Mucosa of descending colon (tissue), 3 donors: ENCODE measurements around the gene GPR34. TPM values are rescaled to one million over a fixed set of nuclear protein-coding genes. Genes with fewer than 3 reads are reported as not detected.
"Not testable (repeated sequence)": the region's sequence is repeated elsewhere in the genome, so short reads cannot be mapped to it uniquely, and the experiment has no call there.

Experiments
- ATAC-seq: fragments of 200-7000 bp; cut with Tn5 transposase; one replicate; pipeline ENCODE4 v1.9.1; 2020; ENCODE audit warnings: mild to moderate bottlenecking, moderate library complexity
- DNase-seq, 3 donors: peaks; one replicate each; pipeline ENCODE4 v3.0.0-alpha.2; 2020
- H3K36me3 ChIP-seq: fragments of 200-600 bp; one replicate; pipeline ENCODE4 v1.8.0; 2021; ENCODE audit warnings: low read depth, mild to moderate bottlenecking
- H3K4me1 ChIP-seq: fragments of 200-600 bp; one replicate; pipeline ENCODE4 v1.8.0; 2021; ENCODE audit warnings: low read depth, mild to moderate bottlenecking
- H3K4me3 ChIP-seq: fragments of 200-600 bp; one replicate; pipeline ENCODE4 v1.8.0; 2021; ENCODE audit warnings: mild to moderate bottlenecking
- H3K9me3 ChIP-seq: fragments of 200-600 bp; one replicate; pipeline ENCODE4 v1.8.0; 2021; ENCODE audit warnings: mild to moderate bottlenecking
- intact Hi-C, 2 donors: fragments of 100-400 bp; cut with DNase I in 1 of 2; cut with micrococcal nuclease in 1 of 2; formaldehyde crosslinking; loops; one replicate each; pipeline versions ENCODE4 v1.11.0 to v1.11.1; 2022; cut with DNase I, micrococcal nuclease
- total RNA-seq, 3 donors: library from RNA; stranded (reverse); fragmentation: NEBNext Ultra II Directional in 2 of 3; extraction: Animal tissue kit (Norgen Biotek cat#: 25700) in 2 of 3; gene quantifications; one replicate each; pipeline versions ENCODE4 v1.2.1 to v1.2.4, GENCODE V29; 2021 to 2023
- TF ChIP-seq, protein P1 (sequence below): fragments of 200-600 bp; IDR thresholded peaks from one replicate; pipeline ENCODE4 v1.8.0; 2022; ENCODE audit warnings: antibody characterized with exemption, mild to moderate bottlenecking
- donor health status: DM: no; HTN: no; CAD: no; lungs with moderate emphysema.
- donor health status: DM: no; HTN: no; CAD: no.
- donor health status: DM: no; HTN: yes; CAD: no.

Gene GPR34
- total RNA-seq, 3 donors from 2014 or later: 2.0 to 11.9 (median 11.4) TPM

DNA sequence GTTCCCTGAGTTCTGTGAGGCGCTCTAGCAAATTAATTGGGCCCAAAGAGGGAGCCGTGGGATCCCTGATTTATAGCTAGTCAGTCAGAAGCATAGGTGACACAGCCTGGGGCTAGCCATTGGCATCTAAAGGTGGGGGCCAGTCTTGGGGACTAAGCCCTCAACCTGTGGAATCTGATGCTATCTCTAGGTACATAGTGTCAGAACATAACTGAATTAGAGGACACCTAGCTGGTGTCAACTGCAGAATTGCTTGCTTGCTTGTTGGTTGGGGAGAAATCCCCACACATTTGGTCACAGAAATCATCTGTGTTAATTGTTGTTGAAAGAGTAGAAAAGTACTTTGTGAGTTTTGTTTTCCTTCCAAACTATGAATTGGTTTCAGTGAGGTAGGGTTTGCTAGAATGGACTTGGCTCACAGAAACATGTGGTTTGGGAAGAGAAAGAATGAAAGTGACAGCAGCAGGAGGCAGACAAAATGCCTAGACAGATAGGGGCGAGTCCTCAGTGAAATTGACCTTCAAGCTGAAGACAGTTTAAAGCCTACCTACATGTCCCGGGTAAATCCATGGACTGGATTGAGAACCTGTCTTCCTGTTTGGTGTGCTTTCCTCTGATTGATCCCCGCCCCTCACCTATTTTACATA is 22.4 kb downstream of the GPR34 start:
- intact Hi-C loops: no loop called here
- DNase-seq (no peak), ATAC-seq (no peak)
- Histone ChIP-seq H3K4me3 (no peak overlapping the region), H3K9me3 (no peaks in the 10 kb centered on the region), H3K36me3 (no peaks in the 10 kb centered on the region), H3K4me1 (no peaks in the 10 kb centered on the region)
- TF ChIP-seq, protein P1, sequence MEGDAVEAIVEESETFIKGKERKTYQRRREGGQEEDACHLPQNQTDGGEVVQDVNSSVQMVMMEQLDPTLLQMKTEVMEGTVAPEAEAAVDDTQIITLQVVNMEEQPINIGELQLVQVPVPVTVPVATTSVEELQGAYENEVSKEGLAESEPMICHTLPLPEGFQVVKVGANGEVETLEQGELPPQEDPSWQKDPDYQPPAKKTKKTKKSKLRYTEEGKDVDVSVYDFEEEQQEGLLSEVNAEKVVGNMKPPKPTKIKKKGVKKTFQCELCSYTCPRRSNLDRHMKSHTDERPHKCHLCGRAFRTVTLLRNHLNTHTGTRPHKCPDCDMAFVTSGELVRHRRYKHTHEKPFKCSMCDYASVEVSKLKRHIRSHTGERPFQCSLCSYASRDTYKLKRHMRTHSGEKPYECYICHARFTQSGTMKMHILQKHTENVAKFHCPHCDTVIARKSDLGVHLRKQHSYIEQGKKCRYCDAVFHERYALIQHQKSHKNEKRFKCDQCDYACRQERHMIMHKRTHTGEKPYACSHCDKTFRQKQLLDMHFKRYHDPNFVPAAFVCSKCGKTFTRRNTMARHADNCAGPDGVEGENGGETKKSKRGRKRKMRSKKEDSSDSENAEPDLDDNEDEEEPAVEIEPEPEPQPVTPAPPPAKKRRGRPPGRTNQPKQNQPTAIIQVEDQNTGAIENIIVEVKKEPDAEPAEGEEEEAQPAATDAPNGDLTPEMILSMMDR: no peak

DNA sequence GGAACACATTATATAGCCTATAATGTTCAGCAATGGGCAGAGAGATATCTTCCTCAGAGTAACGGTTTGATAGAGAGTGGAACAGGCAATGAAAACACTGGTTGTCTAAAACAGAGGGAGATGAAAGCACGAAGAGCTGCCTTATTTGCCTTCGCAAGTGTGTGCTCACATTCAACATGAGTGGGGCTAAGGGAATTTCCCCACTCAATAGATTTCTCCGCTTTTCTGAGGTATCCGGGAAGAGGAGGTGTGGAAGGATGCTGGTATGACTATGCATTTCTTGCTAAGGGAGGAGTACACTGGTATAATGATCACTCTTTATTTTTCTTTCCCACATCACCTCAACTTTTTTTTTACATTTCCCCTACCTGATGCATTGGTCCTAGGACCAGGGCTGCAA is 27.4 kb downstream of the GPR34 start:
- H3K9me3 ChIP-seq: no peaks in the 10 kb centered on the region
- intact Hi-C loops: no loop called here
- ATAC-seq (no peak), DNase-seq (no peak)
- TF ChIP-seq, protein P1: no peak
- no peaks in the 10 kb centered on the region for H3K4me1 ChIP-seq
- no peak overlapping the region for H3K4me3 ChIP-seq
- H3K36me3 ChIP-seq: no peaks in the 10 kb centered on the region

DNA sequence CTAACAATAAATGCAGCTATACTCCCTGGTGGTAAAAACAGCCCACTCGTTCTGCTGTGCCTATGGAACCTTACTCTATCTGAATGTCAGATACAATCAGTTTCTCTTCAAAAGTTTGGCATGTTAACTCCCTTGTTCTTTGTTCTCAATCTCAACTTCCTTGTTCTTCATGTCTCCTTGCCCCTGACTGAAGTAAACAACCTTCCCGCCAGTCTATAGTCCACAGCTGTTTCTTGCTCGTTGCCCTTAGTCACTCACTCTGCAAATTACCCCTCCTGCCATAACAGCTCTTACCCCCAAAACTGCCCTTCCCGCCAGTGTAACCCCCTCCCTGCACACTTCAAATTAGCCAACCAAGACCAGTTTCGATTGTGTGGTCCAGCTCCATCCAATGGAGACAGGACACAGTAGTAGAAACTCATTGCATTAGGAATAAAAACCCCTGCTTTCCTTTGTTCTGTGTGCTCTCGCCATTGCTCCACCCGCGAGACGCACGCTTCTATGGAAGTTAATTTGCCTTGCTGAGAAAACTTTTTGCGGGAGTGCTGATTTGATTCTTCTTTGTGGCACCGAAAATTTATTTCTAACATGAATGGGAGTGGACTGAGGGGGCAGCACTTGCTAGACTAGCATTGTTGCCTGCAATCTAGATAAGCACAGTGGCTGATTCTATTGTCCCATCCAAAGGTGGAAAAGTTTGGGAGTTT is 28.1 kb downstream of the GPR34 start:
- intact Hi-C loops: no loop called here
- ATAC-seq (peak; percentile 82), DNase-seq (no peak)
- Histone ChIP-seq H3K36me3 (no peaks in the 10 kb centered on the region), H3K4me3 (no peak overlapping the region), H3K9me3 (no peaks in the 10 kb centered on the region), H3K4me1 (no peaks in the 10 kb centered on the region)
- TF ChIP-seq, protein P1: no peak

DNA sequence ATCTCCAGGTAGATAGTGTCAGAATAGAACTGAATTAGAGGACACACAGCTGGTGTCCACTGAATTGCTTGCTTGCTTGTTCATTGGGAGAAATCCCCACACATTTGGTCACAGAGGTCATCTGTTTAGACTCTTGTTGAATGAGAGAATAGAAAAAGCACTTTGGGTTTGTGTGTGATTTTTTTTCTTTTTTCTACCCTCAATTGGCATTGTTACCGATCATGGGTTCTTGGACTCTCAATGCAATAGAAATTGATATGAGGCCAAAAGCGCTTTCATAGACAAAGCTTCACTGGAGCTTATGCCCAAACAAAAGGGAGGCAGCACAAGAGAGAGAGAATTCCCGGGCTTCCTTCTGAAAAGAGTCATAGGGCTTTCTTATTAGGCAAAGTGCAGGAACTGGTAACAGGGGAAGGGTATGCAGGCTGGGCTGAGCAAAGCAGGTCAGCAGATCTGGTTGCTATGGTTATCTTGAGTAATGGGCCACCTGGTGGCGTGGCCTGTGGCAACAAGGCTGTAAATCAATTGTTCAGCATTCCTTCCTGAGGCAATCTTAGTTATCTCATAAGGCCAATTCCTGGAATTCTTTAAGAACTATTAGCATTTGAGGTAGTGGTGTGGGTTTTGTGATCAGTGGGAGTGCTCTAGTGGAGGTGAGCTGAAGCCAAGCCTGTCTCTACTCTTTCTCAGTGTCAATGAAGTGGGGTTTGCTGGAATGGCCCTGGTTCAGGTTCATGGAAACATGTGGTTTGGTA is 29.9 kb downstream of the GPR34 start:
- TF ChIP-seq, protein P1: no peak
- DNase-seq (no peak), ATAC-seq (no peak)
- H3K4me1 ChIP-seq: no peaks in the 10 kb centered on the region
- no peaks in the 10 kb centered on the region for H3K9me3 ChIP-seq
- no peak overlapping the region for H3K4me3 ChIP-seq
- intact Hi-C loops: no loop called here
- H3K36me3 ChIP-seq: no peaks in the 10 kb centered on the region

DNA sequence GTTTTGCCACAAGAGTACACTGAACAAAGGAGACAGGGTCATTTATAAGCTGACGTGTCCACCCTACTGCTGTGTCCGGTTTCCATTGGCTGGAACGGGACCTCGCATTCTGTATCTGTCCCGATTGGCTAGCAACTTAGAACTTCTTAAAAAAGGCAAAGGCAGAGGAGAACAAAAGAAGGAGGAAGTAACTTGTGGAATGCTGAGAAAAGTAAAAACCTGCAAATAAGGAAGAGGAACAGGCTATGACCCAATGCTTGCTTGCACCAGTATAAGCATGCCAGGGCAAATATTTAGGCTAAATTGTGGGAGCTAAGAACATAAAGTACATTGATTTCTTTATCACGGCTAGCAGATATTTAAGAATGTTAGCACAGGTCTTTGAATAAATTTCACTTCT is 30.8 kb downstream of the GPR34 start:
- ATAC-seq, H3K4me1 ChIP-seq, H3K9me3 ChIP-seq, intact Hi-C loops, H3K4me3 ChIP-seq, H3K36me3 ChIP-seq, DNase-seq: not testable (repeated sequence)
